RWPE2 (cell line): ENCODE measurements around the gene TFB1M.

Experiments used
- ATAC-seq: fragments of 200-7000 bp; cut with Tn5 transposase; 3 replicates; pipeline ENCODE4 v1.9.1; 2021; ENCODE audit warnings: low read depth
- DNase-seq: peaks from one replicate; pipeline ENCODE4 v3.0.0-alpha.2; 2020; ENCODE audit warnings: low spot score
- H3K27ac ChIP-seq: fragments of 450-650 bp; 2 replicates; pipeline ENCODE4 v1.5.1; 2017; ENCODE audit warnings: mild to moderate bottlenecking; ENCODE audit not compliant: poor library complexity, severe bottlenecking
- H3K27me3 ChIP-seq: fragments of 250-450 bp; sonication (Bioruptor Pico); 2 replicates; pipeline ENCODE4 v1.5.1; 2021; ENCODE audit warnings: mild to moderate bottlenecking, moderate library complexity; ENCODE audit not compliant: insufficient read depth, poor library complexity, severe bottlenecking
- H3K36me3 ChIP-seq: fragments of 250-450 bp; sonication (Bioruptor Pico); 2 replicates; pipeline ENCODE4 v1.5.1; 2020; ENCODE audit warnings: low read depth, mild to moderate bottlenecking, moderate library complexity
- H3K4me1 ChIP-seq: fragments of 250-450 bp; sonication (Bioruptor Pico); 2 replicates; pipeline ENCODE4 v1.5.1; 2021; ENCODE audit warnings: mild to moderate bottlenecking, moderate library complexity; ENCODE audit not compliant: insufficient read depth, poor library complexity, severe bottlenecking
- H3K4me3 ChIP-seq: fragments of 250-450 bp; sonication (Bioruptor Pico); 2 replicates; pipeline ENCODE4 v1.5.1; 2021; ENCODE audit warnings: mild to moderate bottlenecking, moderate library complexity; ENCODE audit not compliant: severe bottlenecking
- H3K9me3 ChIP-seq: fragments of 250-450 bp; sonication (Bioruptor Pico); 2 replicates; pipeline ENCODE4 v1.5.1; 2021; ENCODE audit warnings: mild to moderate bottlenecking, moderate library complexity; ENCODE audit not compliant: severe bottlenecking
- TF ChIP-seq, protein P1 (sequence below): fragments of 450-650 bp; IDR thresholded peaks from one replicate; pipeline ENCODE4 v1.5.1; 2017; ENCODE audit warnings: mild to moderate bottlenecking, moderate library complexity; ENCODE audit not compliant: poor library complexity, severe bottlenecking

The TFB1M gene

DNA sequence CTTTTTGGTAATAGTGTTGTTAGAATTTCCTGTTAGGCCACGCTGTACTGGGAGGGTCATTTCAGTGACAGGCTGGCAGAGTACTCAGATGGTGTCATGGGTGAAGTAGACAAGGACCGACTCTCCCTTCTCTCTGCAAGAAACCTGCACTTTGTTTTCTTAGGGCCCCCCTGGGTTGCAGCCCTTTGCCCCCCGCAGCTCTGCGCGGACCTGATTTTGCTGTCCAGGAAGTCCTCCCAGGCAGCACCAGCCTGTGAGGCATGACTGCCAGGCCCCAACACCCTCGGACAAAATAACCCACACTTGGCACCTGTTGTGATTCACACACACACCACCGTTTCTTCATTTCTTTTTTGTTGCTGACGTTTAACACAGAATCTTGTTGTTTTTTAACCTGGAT, 72.3 kb downstream of the TFB1M start:
- no peaks in the 10 kb centered on the region for H3K4me1 ChIP-seq
- TF ChIP-seq, protein P1, sequence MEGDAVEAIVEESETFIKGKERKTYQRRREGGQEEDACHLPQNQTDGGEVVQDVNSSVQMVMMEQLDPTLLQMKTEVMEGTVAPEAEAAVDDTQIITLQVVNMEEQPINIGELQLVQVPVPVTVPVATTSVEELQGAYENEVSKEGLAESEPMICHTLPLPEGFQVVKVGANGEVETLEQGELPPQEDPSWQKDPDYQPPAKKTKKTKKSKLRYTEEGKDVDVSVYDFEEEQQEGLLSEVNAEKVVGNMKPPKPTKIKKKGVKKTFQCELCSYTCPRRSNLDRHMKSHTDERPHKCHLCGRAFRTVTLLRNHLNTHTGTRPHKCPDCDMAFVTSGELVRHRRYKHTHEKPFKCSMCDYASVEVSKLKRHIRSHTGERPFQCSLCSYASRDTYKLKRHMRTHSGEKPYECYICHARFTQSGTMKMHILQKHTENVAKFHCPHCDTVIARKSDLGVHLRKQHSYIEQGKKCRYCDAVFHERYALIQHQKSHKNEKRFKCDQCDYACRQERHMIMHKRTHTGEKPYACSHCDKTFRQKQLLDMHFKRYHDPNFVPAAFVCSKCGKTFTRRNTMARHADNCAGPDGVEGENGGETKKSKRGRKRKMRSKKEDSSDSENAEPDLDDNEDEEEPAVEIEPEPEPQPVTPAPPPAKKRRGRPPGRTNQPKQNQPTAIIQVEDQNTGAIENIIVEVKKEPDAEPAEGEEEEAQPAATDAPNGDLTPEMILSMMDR, result no peak
- no peaks in the 10 kb centered on the region for H3K9me3 ChIP-seq
- H3K27ac ChIP-seq, result no peak overlapping the region
- no peaks in the 10 kb centered on the region for H3K36me3 ChIP-seq
- no peak for ATAC-seq
- DNase-seq, result no peak
- H3K27me3 ChIP-seq, result no peaks in the 10 kb centered on the region
- H3K4me3 ChIP-seq, result no peak overlapping the region

DNA sequence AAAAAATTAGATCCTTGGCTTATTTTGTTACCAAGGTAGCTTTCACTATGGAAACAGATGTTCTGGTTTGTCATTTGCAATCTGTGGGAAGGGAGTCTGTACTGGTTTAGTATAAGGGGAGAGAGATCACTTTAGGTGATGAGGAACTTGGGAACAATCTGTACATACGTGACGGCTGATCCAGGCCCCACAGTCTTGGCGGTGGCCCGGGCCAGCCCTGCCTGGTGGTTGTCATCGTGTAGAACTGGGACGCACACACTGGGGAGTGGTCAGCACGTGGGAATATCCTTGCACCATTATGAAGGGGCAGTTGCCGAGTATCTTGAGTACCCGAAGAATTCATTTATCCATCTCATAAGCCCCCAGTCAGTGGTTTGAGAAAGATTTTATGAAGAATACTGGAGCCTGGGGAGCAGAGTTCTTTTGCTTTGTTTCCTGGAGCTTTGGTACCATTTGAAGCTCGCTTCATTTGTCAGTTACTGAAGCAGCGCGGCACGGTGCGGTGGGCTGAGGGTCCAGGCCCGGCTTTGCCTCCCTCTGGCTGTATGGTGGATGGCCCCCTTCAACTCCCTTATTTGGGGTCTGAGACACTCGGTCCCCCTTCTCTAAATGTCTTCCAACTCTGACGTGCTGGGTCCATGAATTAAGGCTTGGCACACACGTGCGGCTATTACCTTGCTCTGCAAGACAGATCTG, 73.2 kb downstream of the TFB1M start:
- H3K4me1 ChIP-seq, result no peaks in the 10 kb centered on the region
- H3K4me3 ChIP-seq, result no peak overlapping the region
- no peaks in the 10 kb centered on the region for H3K27me3 ChIP-seq
- no peak overlapping the region for H3K27ac ChIP-seq
- ATAC-seq, result no peak
- no peak for DNase-seq
- TF ChIP-seq, protein P1, result no peak
- H3K9me3 ChIP-seq, result no peaks in the 10 kb centered on the region
- no peaks in the 10 kb centered on the region for H3K36me3 ChIP-seq

- H3K36me3 ChIP-seq, result no peaks in the 10 kb centered on the region
- H3K27ac ChIP-seq, result no peak overlapping the region
- no peak for ATAC-seq
- no peak for DNase-seq
- H3K9me3 ChIP-seq, result no peaks in the 10 kb centered on the region
- TF ChIP-seq, protein P1, result no peak
- no peak overlapping the region for H3K4me3 ChIP-seq
- no peaks in the 10 kb centered on the region for H3K27me3 ChIP-seq
- no peaks in the 10 kb centered on the region for H3K4me1 ChIP-seq
Observed at GRCh38 chr6:155237613-155238012, 76.7 kb downstream of the TFB1M start.

DNA sequence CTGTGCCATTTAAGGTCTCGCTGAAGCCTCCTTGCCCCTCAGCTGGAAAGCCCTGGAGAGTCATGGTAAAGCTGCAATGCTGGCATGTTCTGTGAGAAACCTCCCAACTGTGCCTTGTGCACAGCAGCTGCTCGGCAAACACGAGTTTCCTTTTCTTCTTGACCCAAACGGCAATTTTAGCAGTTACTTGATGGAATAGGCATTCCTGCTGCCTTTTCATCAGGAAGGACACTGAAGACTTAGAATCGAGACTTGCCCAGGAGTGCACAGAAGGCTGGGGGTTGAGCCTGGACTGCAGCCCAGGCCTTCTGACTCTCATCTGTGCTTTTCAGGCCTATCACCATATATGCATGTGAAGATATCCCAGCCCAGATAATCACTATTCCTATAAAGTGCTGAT, 79.2 kb downstream of the TFB1M start:
- Histone ChIP-seq H3K36me3 (no peaks in the 10 kb centered on the region), H3K9me3 (no peaks in the 10 kb centered on the region), H3K27ac (no peak overlapping the region), H3K4me3 (no peak overlapping the region), H3K27me3 (no peaks in the 10 kb centered on the region), H3K4me1 (no peaks in the 10 kb centered on the region)
- DNase-seq, result no peak
- ATAC-seq, result no peak
- TF ChIP-seq, protein P1, result no peak

GRCh38 chr6:155234687-155235086, 79.6 kb downstream of the TFB1M start:
- no peak for DNase-seq
- no peak for ATAC-seq
- Histone ChIP-seq H3K36me3 (no peaks in the 10 kb centered on the region), H3K27me3 (no peaks in the 10 kb centered on the region), H3K27ac (no peak overlapping the region), H3K9me3 (no peaks in the 10 kb centered on the region), H3K4me1 (no peaks in the 10 kb centered on the region), H3K4me3 (no peak overlapping the region)
- TF ChIP-seq, protein P1, result no peak
